ENCODE results near the gene GASK1A.

Gene GASK1A

GRCh38 chr3:43009547-43009946, 30.4 kb downstream of the GASK1A start:
- no peak for DNase-seq (ENCODE audit: low read depth in 2 of 2)
- H3K4me3 ChIP-seq (replicated peaks in 1 of 2; ENCODE audit: low read depth in 2 of 2, low read length in 2 of 2) = no peak overlapping the region
- TF ChIP-seq, protein P1, sequence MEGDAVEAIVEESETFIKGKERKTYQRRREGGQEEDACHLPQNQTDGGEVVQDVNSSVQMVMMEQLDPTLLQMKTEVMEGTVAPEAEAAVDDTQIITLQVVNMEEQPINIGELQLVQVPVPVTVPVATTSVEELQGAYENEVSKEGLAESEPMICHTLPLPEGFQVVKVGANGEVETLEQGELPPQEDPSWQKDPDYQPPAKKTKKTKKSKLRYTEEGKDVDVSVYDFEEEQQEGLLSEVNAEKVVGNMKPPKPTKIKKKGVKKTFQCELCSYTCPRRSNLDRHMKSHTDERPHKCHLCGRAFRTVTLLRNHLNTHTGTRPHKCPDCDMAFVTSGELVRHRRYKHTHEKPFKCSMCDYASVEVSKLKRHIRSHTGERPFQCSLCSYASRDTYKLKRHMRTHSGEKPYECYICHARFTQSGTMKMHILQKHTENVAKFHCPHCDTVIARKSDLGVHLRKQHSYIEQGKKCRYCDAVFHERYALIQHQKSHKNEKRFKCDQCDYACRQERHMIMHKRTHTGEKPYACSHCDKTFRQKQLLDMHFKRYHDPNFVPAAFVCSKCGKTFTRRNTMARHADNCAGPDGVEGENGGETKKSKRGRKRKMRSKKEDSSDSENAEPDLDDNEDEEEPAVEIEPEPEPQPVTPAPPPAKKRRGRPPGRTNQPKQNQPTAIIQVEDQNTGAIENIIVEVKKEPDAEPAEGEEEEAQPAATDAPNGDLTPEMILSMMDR (IDR thresholded peaks at IDR 0.05; ENCODE audit: low read depth, low read length) = no peak

GRCh38 chr3:43010638-43011037, 31.5 kb downstream of the GASK1A start:
- no peak overlapping the region for H3K4me3 ChIP-seq (replicated peaks in 1 of 2; ENCODE audit: low read depth in 2 of 2, low read length in 2 of 2)
- DNase-seq (ENCODE audit: low read depth in 2 of 2) = peak in 1 of 2 donors; percentile 14
- TF ChIP-seq, protein P1 (IDR thresholded peaks at IDR 0.05; ENCODE audit: low read depth, low read length) = no peak

DNA sequence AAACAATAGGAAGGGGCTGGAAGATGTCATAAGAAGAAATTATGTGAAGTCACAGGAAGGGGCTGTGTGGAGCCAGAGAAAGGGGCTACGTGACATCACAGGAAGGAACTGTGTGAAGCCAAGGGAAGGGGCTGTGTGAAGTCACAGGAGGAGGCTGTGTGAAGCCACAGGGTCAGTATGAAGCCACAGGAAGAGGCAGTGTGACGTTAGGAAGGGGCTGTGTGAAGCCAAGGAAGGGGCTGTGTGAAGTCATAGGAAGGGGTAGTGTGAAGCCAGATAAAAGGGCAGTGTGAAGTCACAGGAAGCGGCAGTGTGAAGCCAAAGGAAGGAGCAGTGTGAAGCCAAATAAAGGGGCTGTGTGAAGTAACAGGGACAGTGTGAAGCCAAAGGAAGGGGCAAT, 32.5 kb downstream of the GASK1A start:
- no peak overlapping the region for H3K4me3 ChIP-seq (replicated peaks in 1 of 2; ENCODE audit: low read depth in 2 of 2, low read length in 2 of 2)
- TF ChIP-seq, protein P1 (IDR thresholded peaks at IDR 0.05; ENCODE audit: low read depth, low read length) = no peak
- DNase-seq (ENCODE audit: low read depth in 2 of 2) = no peak

DNA sequence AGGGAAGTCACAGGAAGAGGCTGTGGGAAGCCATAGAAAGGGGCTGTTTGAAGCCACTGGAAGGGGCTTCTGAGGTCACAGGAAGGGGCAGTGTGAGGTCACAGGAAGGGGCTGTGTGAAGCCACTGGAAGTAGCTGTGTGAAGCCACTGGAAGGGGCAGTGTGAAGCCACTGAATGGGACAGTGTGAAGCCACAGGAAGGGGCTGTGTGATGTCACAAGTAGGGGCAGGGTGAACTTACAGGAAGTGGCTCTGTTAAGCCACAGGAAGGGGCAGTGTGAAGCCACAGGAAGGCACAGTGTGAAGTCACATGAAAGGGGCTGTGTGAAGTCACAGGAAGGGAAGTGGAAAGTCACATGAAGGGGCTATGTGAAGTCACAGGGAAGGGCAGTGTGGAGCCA, 33.1 kb downstream of the GASK1A start:
- H3K4me3 ChIP-seq (replicated peaks in 1 of 2; ENCODE audit: low read depth in 2 of 2, low read length in 2 of 2) = no peak overlapping the region
- TF ChIP-seq, protein P1 (IDR thresholded peaks at IDR 0.05; ENCODE audit: low read depth, low read length) = no peak
- no peak for DNase-seq (ENCODE audit: low read depth in 2 of 2)

- DNase-seq (ENCODE audit: low read depth in 2 of 2) = no peak
- TF ChIP-seq, protein P1 (IDR thresholded peaks at IDR 0.05; ENCODE audit: low read depth, low read length) = no peak
- no peak overlapping the region for H3K4me3 ChIP-seq (replicated peaks in 1 of 2; ENCODE audit: low read depth in 2 of 2, low read length in 2 of 2)
Observed at GRCh38 chr3:43013256-43013655, 34.1 kb downstream of the GASK1A start.

GRCh38 chr3:43013743-43014155, 34.6 kb downstream of the GASK1A start:
- TF ChIP-seq, protein P1 (IDR thresholded peaks at IDR 0.05; ENCODE audit: low read depth, low read length) = no peak
- no peak for DNase-seq (ENCODE audit: low read depth in 2 of 2)
- no peak overlapping the region for H3K4me3 ChIP-seq (replicated peaks in 1 of 2; ENCODE audit: low read depth in 2 of 2, low read length in 2 of 2)

GRCh38 chr3:43014241-43014640, 35.1 kb downstream of the GASK1A start:
- DNase-seq (ENCODE audit: low read depth in 2 of 2) = no peak
- no peak overlapping the region for H3K4me3 ChIP-seq (replicated peaks in 1 of 2; ENCODE audit: low read depth in 2 of 2, low read length in 2 of 2)
- TF ChIP-seq, protein P1 (IDR thresholded peaks at IDR 0.05; ENCODE audit: low read depth, low read length) = no peak
